K562 (cell line): ENCODE measurements around the gene SLC35F4.

ENCODE experiments used
- ATF4 ChIP-seq: fragments of 450-650 bp; formaldehyde crosslinking; IDR thresholded peaks from 2 replicates; pipeline ENCODE4 v1.4.0; 2022; ENCODE audit warnings: mild to moderate bottlenecking, moderate library complexity
- CTCF ChIP-seq, 3 experiments: IDR thresholded peaks in 2 of 3; conservative IDR thresholded peaks in 1 of 3; 2 replicates each; pipeline ENCODE4 v1.5.1; 2011 to 2012; ENCODE audit warnings: low read length in 3 of 3, mild to moderate bottlenecking in 3 of 3, control low read depth in 2 of 3, improper control_type of control experiment in 1 of 3, inconsistent platforms in 1 of 3, low read depth in 1 of 3, mixed read lengths in 1 of 3, moderate library complexity in 1 of 3; ENCODE audit not compliant: insufficient read depth in 2 of 3
- HMGXB4 ChIP-seq: sonication (generic); formaldehyde crosslinking; IDR thresholded peaks from 2 replicates; pipeline ENCODE4 v1.8.1; 2023; ENCODE audit warnings: mild to moderate bottlenecking, missing genetic modification reagents
- LARP7 ChIP-seq: fragments of 450-650 bp; IDR thresholded peaks from 2 replicates; pipeline ENCODE4 v1.6.1; 2016
- USF2 ChIP-seq: sonication (generic); formaldehyde crosslinking; IDR thresholded peaks from 2 replicates; pipeline ENCODE4 v1.5.0; 2020; ENCODE audit warnings: missing genetic modification reagents

- TF ChIP-seq USF2 (CRISPR knock-in tag), result no peak
- TF ChIP-seq ATF4 (CRISPR knock-in tag), result no peak
- no peak for TF ChIP-seq HMGXB4
- no peak for TF ChIP-seq LARP7
- TF ChIP-seq CTCF (IDR thresholded peaks at IDR 0.05 in 2 of 3, conservative IDR thresholded peaks at IDR 0.05 in 1 of 3; ENCODE audit: insufficient read depth in 2 of 3, low read depth in 1 of 3, low read length in 3 of 3), result peak in 2 of 3 experiments; percentile 18 to 37; a peak in 2 of 6 replicates
Measured at GRCh38 chr14:57692671-57693070, 173.2 kb downstream of the SLC35F4 start.
